GM18951 (cell line): ENCODE results near the gene PRLR.

Experiments
- POLR2A ChIP-seq: IDR thresholded peaks from 4 replicates; pipeline ENCODE4 v1.6.1; 2011; ENCODE audit warnings: mild to moderate bottlenecking; ENCODE audit not compliant: insufficient read length, insufficient read depth; ENCODE audit errors: extremely low read depth
- in situ Hi-C: fragments of 300-500 bp; cut with MboI; formaldehyde crosslinking; loops from one replicate; pipeline ENCODE4 v1.12.0; 2022; ENCODE audit warnings: low sequenced_read_pairs, mixed read lengths, inconsistent platforms; ENCODE audit not compliant: unreplicated experiment

PRLR gene

GRCh38 chr5:35197351-35197750, 32.9 kb downstream of the PRLR start:
- in situ Hi-C loops: no loop called here
- TF ChIP-seq POLR2A: no peak

- in situ Hi-C loops: no loop called here
- TF ChIP-seq POLR2A: no peak
These were observed 34.8 kb downstream of the PRLR start for GRCh38 chr5:35195472-35195852.

GRCh38 chr5:35194635-35195471, 35.4 kb downstream of the PRLR start:
- TF ChIP-seq POLR2A: no peak
- in situ Hi-C loops: no loop called here

GRCh38 chr5:35192506-35192905, 37.8 kb downstream of the PRLR start:
- in situ Hi-C loops: no loop called here
- TF ChIP-seq POLR2A: no peak

GRCh38 chr5:35189801-35190200, 40.5 kb downstream of the PRLR start:
- in situ Hi-C loops: loop anchor here (10.0 kb wide), 1 partner anchor 95 kb away; no protein-coding TSS in a partner anchor

- no peak for TF ChIP-seq POLR2A
- in situ Hi-C loops: loop anchor here (10.0 kb wide), 1 partner anchor 93 kb away; no protein-coding TSS in a partner anchor
These were observed 42.2 kb downstream of the PRLR start for GRCh38 chr5:35188031-35188457.

- in situ Hi-C loops: loop anchor here (10.0 kb wide), 1 partner anchor 93 kb away; no protein-coding TSS in a partner anchor
These were observed 42.7 kb downstream of the PRLR start for GRCh38 chr5:35187621-35188020.

- in situ Hi-C loops: loop anchor here (10.0 kb wide), 1 partner anchor 92 kb away; no protein-coding TSS in a partner anchor
- TF ChIP-seq POLR2A: no peak
These were observed 43.5 kb downstream of the PRLR start for GRCh38 chr5:35186749-35187148.

GRCh38 chr5:35185518-35185917, 44.8 kb downstream of the PRLR start:
- TF ChIP-seq POLR2A: no peak
- in situ Hi-C loops: loop anchor here (10.0 kb wide), 1 partner anchor 91 kb away; no protein-coding TSS in a partner anchor

- TF ChIP-seq POLR2A: no peak
- in situ Hi-C loops: loop anchor here (10.0 kb wide), 1 partner anchor 89 kb away; no protein-coding TSS in a partner anchor
These were observed 46.7 kb downstream of the PRLR start for GRCh38 chr5:35183556-35183955.

- no peak for TF ChIP-seq POLR2A
- in situ Hi-C loops: loop anchor here (10.0 kb wide), 1 partner anchor 88 kb away; no protein-coding TSS in a partner anchor
These were observed 47.3 kb downstream of the PRLR start for GRCh38 chr5:35182910-35183535.

GRCh38 chr5:35182486-35182885, 47.8 kb downstream of the PRLR start:
- no peak for TF ChIP-seq POLR2A
- in situ Hi-C loops: loop anchor here (10.0 kb wide), 1 partner anchor 88 kb away; no protein-coding TSS in a partner anchor

- TF ChIP-seq POLR2A: no peak
- in situ Hi-C loops: loop anchor here (10.0 kb wide), 1 partner anchor 85 kb away; no protein-coding TSS in a partner anchor
These were observed 50.2 kb downstream of the PRLR start for GRCh38 chr5:35180046-35180445.

GRCh38 chr5:35177783-35178182, 52.5 kb downstream of the PRLR start:
- in situ Hi-C loops: no loop called here
- no peak for TF ChIP-seq POLR2A
